ENCODE results near the gene DPF3. TPM values are rescaled to one million over a fixed set of nuclear protein-coding genes. Genes with fewer than 3 reads are reported as not detected.

DPF3 gene
- total RNA-seq, 6 experiments from 2014 or later = 1.2 to 5.7 (median 2.9) TPM

DNA sequence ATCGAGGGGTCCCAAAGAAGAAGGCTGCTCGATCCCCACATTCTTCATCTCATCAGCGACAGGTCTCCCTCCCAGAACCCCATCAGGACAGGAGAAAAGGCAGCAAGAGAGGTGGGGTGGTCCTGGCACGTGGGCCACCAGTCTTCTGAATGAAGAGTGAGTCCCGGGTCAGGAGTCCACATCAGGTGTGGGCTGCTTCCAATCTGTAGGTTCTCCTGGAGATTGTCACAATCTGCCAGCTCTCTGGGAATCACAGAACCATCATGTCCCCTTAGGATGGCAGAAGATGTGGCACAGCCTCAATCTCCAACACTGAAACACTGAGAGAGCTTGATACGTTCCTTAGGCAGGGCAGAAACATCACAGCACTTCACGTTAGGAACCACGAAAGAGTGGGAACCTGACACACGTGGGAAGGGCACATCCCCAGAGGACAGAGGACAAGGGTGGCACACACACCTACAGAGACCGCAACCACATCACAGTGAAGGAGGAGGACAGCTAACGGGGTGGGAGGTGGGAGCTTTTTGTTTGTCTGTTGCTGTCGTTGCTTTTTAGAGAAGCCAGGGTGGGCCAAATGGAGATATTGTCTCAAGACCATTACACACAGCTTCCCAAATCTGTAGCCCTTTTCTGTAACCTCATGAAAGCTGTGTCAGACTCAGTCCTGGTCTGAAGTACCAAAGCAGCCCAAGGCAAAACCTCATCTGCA, 284.5 kb downstream of the DPF3 start:
- Histone ChIP-seq H3K4me1 (peaks cover 0 to 11% (median 5%) of the 10 kb centered on the region in 4 donors), H3K9me3 (no peaks in the 10 kb centered on the region), H3K27me3 (no peaks in the 10 kb centered on the region), H3K4me3 (no peak overlapping the region), H3K27ac (no peak overlapping the region), H3K36me3 (no peaks in the 10 kb centered on the region)
- ATAC-seq (no peak), DNase-seq (no peak)
- WGBS (ENCODE audit: insufficient coverage, low coverage, low lambda C conversion rate, missing lambda C conversion rate) = 100% methylated on average over 3 of the region's 12 CpGs
- intact Hi-C loops (cut with DNase I) = no loop called here
- TF ChIP-seq CTCF (IDR thresholded peaks at IDR 0.05) (no peak), POLR2A (IDR thresholded peaks at IDR 0.05) (no peak)

GRCh38 chr14:72608391-72609204, 285.3 kb downstream of the DPF3 start:
- ATAC-seq (no peak), DNase-seq (no peak)
- Histone ChIP-seq H3K9me3 (no peaks in the 10 kb centered on the region), H3K36me3 (no peaks in the 10 kb centered on the region), H3K4me1 (peaks cover 0 to 9% (median 4%) of the 10 kb centered on the region in 4 donors), H3K27ac (no peak overlapping the region), H3K27me3 (no peaks in the 10 kb centered on the region), H3K4me3 (no peak overlapping the region)
- WGBS (ENCODE audit: insufficient coverage, low coverage, low lambda C conversion rate, missing lambda C conversion rate) = 88% methylated on average over 7 of the region's 8 CpGs
- TF ChIP-seq POLR2A (IDR thresholded peaks at IDR 0.05) (no peak), CTCF (IDR thresholded peaks at IDR 0.05) (no peak)
- intact Hi-C loops (cut with DNase I) = no loop called here

- ATAC-seq (no peak), DNase-seq (no peak)
- TF ChIP-seq CTCF (IDR thresholded peaks at IDR 0.05) (no peak), POLR2A (IDR thresholded peaks at IDR 0.05) (no peak)
- Histone ChIP-seq H3K9me3 (no peaks in the 10 kb centered on the region), H3K27ac (no peak overlapping the region), H3K4me3 (no peak overlapping the region), H3K36me3 (no peaks in the 10 kb centered on the region), H3K27me3 (no peaks in the 10 kb centered on the region), H3K4me1 (no peaks in the 10 kb centered on the region)
- intact Hi-C loops (cut with DNase I) = no loop called here
- WGBS (ENCODE audit: insufficient coverage, low coverage, low lambda C conversion rate, missing lambda C conversion rate) = 74% methylated on average over 9 of the region's 12 CpGs
These were observed 286.3 kb downstream of the DPF3 start for GRCh38 chr14:72607386-72608130.

DNA sequence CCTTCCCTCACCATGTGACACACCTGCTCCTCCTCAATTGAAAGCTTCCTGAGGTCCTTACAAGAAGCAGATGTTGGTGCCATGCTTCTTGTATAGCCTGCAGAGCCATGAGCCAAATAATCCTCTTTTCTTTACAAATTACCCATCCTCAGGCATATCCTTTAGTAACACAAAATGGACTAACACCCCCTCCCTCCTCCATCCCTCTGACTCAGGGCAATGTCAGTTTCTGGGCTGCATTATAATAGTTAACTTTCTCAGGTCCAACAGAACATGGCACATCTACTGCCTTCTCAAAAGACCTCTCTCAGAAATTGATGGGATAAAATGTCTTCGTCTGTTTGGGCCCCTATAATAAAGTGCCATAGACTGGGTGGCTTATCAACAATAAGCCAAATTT, 287.0 kb downstream of the DPF3 start:
- Histone ChIP-seq H3K9me3 (no peaks in the 10 kb centered on the region), H3K27me3 (no peaks in the 10 kb centered on the region), H3K36me3 (no peaks in the 10 kb centered on the region), H3K4me3 (no peak overlapping the region), H3K27ac (no peak overlapping the region), H3K4me1 (no peaks in the 10 kb centered on the region)
- intact Hi-C loops (cut with DNase I) = no loop called here
- WGBS (ENCODE audit: insufficient coverage, low coverage, low lambda C conversion rate, missing lambda C conversion rate) = 60% methylated on average over 1 of the region's 1 CpG
- ATAC-seq (no peak), DNase-seq (no peak)
- TF ChIP-seq POLR2A (IDR thresholded peaks at IDR 0.05) = no peak
- TF ChIP-seq CTCF (IDR thresholded peaks at IDR 0.05) = no peak

Measured in right lobe of liver (tissue), 6 donors.